KOPT-K1 (cell line): Measurements from ENCODE around the gene MSI2.

Source experiments
- H3K27ac ChIP-seq: fragments of 200-600 bp; sonication (generic); 2 replicates; pipeline ENCODE4 v1.5.1; 2016; ENCODE audit warnings: antibody characterized with exemption, mild to moderate bottlenecking, low read depth, low read length; ENCODE audit not compliant: poor library complexity, severe bottlenecking
- H3K36me3 ChIP-seq: fragments of 200-600 bp; sonication (generic); 2 replicates; pipeline ENCODE4 v1.5.1; 2017; ENCODE audit warnings: antibody characterized with exemption, mild to moderate bottlenecking, low read length, moderate library complexity; ENCODE audit not compliant: insufficient read depth
- H3K9me3 ChIP-seq: fragments of 200-600 bp; sonication (generic); 2 replicates; pipeline ENCODE4 v1.5.1; 2017; ENCODE audit warnings: antibody characterized with exemption, low read length, mild to moderate bottlenecking; ENCODE audit not compliant: insufficient read depth, poor library complexity, severe bottlenecking

Gene MSI2

DNA sequence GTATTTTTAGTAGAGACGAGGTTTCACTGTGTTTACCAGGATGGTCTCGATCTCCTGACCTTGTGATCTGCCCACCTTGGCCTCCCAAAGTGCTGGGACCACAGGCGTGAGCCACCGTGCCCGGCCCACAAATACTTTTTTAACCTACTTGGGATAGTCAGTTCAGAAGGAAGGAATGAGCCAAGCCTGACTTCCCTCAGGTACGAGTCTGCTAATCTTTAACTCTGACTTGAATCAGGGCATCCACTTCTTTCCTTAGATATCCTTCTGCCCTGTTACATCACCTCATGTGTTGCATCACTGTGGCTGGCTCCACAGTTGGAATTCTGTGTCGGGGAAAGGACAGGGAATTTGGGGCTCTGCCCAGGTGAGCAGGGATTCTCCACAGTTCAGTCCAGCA lies 120.8 kb downstream of the MSI2 start:
- Histone ChIP-seq H3K27ac (no peak overlapping the region), H3K9me3 (peaks cover 16% of the 10 kb centered on the region), H3K36me3 (peaks cover 74% of the 10 kb centered on the region)

DNA sequence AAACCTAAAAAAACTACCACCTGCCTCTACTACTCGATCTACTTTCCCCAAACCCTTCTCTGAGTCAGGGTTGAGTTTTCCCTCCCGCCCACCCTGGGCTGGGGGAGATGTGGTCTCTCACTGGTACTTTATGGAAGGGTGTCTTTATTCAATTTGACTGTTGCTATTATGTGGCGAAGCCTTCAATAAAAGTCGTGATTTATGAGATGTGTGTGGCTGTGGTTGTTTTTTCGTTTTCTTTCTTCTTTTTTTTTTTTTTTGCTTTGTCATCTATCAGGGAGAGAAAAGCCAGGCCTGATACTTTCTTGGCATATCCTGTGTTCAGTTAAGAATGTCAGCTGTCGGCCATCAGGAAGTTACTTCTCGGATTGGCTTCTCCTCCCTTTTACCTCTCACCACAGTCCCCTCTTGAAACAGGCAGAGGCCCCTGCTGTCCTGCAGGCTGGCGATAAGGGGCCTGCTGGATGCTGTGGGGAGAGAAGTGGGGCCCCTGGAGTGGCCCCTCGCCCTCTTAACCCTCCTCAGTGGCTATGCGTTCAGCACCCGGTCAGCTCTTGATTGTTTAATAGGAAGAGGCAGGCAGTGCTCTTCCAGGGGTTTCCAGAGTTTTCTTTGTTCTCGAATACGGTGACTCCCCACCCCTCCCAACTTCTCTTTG lies 123.0 kb downstream of the MSI2 start:
- Histone ChIP-seq H3K9me3 (peaks cover 8% of the 10 kb centered on the region), H3K36me3 (peaks cover 66% of the 10 kb centered on the region), H3K27ac (peak overlapping the region; percentile 63)

DNA sequence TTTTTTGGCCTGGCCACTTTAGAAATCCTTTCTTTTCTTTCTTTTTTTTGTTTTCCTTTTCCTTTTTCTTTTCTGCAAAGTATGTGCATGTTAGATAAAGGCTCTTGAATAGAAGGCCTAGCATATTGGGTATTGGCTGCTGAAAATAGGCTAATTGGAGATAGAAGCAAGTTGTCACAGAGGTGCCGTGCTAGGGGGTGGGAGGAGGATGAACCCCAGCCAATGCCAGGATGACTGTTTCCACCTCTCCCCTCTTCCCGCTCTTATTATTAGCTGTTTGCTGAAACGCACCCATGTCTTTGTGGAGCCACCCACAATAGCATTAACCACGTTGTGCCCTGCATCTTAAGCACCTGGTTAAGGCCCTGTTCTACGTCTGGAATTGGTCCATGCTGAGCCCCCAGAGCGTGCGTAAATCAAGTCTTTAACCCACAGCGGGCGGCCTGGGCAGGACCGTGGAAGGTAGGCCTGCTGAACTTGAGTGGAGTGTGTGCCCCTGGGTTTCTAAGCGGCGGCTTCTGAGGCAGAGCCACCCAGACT lies 123.6 kb downstream of the MSI2 start:
- peak overlapping the region; percentile 63 for H3K27ac ChIP-seq
- peaks cover 67% of the 10 kb centered on the region for H3K36me3 ChIP-seq
- peaks cover 10% of the 10 kb centered on the region for H3K9me3 ChIP-seq

DNA sequence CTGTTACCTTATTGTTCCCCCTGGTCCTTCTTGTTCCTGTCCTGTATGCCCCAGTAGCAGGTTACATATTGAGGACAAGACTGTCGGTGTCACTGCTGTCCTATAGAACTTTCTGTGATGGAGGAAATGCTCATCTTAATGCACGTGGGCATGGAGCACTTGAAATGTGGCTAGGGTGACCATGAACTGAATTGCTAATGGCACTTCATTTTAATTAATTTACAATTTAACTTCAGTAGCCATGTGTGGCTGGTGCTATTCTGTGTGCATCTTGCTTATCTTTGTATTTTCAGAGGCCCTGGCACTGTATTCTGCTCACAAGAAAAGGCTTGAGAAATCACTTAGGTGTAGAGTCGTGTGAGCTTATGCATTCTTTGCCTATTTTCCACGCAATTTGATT lies 125.2 kb downstream of the MSI2 start:
- Histone ChIP-seq H3K36me3 (peaks cover 67% of the 10 kb centered on the region), H3K27ac (no peak overlapping the region), H3K9me3 (peaks cover 24% of the 10 kb centered on the region)

DNA sequence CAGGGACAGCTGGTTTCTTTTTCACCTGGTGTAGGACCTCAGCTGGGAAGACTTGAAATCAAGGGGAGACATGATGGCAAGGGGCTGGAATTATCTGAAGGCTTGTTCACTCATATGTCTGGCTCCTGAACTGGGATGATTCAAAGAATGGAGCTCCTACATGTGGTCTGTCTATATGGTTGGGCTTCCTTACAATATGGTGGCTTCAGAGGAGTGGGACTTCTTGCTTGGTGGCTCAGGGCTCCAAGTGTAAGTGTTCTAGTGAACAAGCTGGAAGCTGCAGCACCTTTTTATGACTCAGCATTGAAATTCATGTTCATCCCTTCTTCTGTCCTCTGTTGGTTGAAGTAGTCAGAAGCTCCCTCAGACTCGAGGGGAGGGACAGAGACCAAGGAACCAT lies 127.9 kb downstream of the MSI2 start:
- peaks cover 77% of the 10 kb centered on the region for H3K36me3 ChIP-seq
- no peak overlapping the region for H3K27ac ChIP-seq

DNA sequence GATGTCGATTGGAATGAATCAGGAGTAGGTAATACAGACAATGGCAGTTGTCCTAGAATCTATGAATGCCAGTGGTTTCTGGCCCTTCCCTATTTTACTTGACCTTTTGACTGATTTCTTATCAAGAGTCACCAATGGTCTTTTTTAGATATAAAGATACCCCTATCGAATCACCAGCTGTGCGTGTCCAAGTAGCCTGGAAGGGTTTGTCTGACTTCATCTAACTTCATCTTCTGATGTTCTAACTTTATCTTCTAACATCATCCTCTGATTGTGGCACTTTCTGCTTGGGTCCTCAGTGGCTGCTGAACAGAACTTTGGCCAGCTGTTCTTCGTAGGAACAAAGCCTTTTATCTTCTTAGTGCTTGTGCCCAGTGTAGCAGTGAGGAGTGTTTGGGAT lies 129.7 kb downstream of the MSI2 start:
- Histone ChIP-seq H3K9me3 (peaks cover 41% of the 10 kb centered on the region), H3K27ac (no peak overlapping the region), H3K36me3 (peaks cover 79% of the 10 kb centered on the region)

More for the DNA sequence above, 127.9 kb downstream of the MSI2 start:
- H3K9me3 ChIP-seq: peaks cover 40% of the 10 kb centered on the region

DNA sequence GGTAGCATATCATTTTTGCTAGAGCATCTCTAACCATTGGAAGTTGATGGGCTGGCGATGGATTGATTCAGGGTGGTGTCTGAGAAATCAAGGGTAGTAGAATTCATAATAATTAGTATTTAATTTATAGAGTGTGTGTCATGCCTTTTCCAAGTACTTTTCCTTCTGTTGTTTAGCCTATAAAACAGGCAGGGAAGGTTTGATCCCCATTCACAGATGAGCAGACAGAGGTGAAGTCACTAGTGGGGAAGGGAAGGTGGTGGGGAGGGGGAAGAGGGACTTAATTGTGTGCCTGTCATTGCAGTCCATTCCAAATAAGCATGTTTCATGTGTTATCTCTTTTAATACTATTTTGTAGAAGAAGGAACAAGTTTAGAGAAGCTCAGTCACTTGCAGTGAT lies 131.3 kb downstream of the MSI2 start:
- Histone ChIP-seq H3K36me3 (peaks cover 90% of the 10 kb centered on the region), H3K27ac (no peak overlapping the region), H3K9me3 (peaks cover 57% of the 10 kb centered on the region)

DNA sequence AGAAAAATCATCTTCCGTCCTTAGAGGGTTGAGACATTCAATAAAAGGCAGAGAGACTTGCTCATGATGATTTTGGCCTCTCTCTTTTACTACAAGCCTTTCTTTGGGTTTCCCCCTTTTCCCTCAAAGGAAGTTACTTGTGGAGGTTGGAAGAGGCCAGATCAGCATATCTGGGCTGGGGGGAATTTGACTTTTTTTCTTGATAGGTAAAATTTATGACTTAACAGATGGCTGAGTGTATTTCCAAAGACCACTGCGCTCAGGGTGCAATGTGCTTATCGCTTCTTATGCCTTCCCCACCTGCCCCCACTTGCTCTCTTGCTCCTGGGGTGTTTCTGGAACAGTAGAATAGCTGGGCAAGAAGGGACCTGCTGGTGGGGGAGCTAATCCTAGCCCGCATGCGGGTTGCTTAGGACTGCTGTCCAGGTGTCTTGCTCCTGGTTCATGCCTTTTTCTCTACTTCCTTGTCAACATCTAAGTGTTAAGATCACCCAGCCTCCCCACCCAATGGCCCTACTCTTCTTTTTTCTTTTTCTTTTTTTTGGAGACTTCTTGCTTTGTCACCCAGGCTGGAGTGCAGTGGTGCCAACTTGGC lies 131.9 kb downstream of the MSI2 start:
- H3K27ac ChIP-seq: no peak overlapping the region

DNA sequence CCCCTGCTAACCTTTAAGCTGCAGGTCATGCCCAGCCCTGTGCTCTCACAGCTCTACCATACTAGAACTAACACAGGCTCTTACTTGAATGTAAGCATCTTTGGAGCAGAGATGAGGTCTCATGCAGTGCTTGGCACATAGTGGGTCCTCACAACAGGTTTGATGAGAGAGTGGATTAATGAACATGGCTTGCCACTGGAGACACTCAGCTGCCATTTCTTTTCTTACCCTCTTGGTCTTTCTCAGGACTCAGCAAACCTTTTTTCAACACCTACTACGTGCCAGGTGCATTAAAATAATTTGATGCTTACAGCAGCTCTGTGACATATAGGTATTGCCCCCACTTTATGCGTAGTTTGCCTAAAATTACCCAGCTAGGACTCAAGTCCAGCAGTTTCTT lies 133.2 kb downstream of the MSI2 start:
- Histone ChIP-seq H3K9me3 (peaks cover 63% of the 10 kb centered on the region), H3K36me3 (peaks cover 93% of the 10 kb centered on the region), H3K27ac (peak overlapping the region; percentile 9)

More for the DNA sequence above, 131.9 kb downstream of the MSI2 start:
- H3K36me3 ChIP-seq: peaks cover 91% of the 10 kb centered on the region
- H3K9me3 ChIP-seq: peaks cover 64% of the 10 kb centered on the region

DNA sequence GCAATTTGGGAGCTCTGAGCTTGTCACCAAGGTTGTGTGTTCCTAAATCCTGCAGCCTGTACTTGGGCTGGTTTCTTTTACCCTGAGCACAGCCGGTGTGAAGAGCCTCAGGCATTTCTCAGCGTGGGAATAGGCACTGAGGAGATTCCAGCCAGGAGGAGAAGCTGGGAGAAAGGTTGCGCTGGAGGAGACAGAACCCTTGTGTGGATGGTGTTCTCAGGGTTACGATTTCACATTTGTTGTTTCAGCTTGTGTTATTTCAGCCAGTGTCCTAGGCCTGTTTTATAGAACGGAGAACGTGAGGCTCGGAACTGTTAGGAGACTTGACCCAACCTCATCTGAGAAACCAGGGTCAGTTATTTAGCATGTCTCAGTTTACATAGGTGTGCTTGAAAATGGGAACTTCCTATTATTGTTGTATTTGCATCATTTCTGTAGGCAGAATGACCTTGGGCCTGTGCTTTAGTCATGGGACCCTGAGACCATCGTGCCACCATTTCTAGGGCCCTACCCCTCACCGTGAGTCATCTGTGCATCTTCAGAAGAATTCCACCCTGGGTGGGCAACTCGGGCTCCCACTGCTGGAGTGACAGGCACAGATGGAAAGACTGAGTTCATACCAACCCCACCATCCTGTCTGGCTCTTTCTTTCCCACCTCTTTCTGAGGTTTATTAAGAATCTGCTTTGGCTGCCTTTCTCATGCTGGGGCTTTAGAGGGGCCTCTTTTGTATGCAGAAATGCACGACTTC lies 134.9 kb downstream of the MSI2 start:
- peaks cover 92% of the 10 kb centered on the region for H3K36me3 ChIP-seq
- peaks cover 50% of the 10 kb centered on the region for H3K9me3 ChIP-seq
- no peak overlapping the region for H3K27ac ChIP-seq

DNA sequence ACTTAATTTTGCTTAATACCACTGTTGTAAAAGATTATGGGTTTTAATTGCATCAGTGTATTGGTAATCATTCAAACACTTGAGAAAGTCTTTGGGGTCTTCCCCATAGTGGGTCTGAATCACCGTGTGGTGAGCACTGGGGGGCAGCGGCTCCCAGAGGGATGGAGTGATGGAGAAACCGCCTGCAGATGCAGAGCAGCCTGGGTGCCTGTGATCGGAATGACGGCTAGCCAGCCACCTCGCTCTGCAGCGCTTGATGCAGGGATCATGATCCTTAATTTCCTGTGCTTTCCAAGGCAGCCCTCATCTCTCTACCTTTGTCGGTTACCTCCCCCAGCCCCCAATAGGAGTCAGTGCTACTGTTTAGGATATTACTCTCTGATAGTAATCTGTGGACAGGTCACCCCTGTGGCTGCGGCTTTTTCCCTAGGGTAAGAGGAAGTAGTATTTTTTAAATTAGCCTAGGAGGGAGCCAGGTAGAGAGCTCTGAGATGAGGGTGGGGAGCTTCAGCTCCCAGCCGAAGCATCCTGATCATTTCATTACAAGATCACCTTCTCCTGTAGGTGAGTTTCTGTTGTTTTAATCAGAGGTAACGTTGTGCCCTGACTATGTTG lies 135.6 kb downstream of the MSI2 start:
- peaks cover 43% of the 10 kb centered on the region for H3K9me3 ChIP-seq
- H3K27ac ChIP-seq: no peak overlapping the region
- H3K36me3 ChIP-seq: peaks cover 92% of the 10 kb centered on the region

DNA sequence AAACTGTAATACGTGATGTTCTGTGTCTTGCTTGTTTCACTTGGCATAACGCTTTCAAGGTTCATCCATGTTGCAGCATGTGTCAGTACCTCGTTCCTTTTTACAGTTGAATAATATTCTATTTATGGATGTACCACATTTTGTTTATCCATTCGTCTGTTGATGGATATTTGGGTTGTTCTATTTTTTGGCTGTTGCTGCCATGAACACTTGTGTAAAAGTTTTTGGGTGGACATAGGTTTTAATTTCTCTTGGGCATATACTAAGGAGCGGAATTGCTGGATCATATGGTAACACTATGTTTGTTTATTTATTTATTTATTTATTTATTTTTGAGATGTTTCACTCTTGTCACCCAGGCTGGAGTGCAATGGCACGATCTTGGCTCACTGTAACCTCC lies 137.0 kb downstream of the MSI2 start:
- Histone ChIP-seq H3K27ac (no peak overlapping the region), H3K9me3 (peaks cover 33% of the 10 kb centered on the region), H3K36me3 (peaks cover 86% of the 10 kb centered on the region)

DNA sequence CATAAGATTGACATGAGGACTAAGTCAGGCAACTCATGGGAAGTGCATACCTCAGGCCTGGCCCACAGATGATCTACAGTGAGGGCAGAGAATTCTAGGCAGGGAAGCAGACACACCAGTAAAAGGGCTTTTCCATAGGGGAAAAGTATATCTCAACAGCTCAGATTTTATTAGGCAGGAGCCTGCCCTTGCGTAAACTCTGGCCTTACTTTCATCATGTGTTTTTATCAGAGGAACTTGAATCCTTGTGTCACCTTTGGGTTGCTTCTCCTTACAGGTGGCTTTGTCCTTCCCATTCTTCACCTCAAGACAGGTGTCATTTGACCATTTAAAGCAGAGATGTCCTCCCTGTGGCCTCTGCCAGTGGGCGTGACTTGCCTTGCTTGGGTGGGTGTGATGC lies 138.1 kb downstream of the MSI2 start:
- Histone ChIP-seq H3K9me3 (peaks cover 33% of the 10 kb centered on the region), H3K27ac (no peak overlapping the region), H3K36me3 (peaks cover 82% of the 10 kb centered on the region)

DNA sequence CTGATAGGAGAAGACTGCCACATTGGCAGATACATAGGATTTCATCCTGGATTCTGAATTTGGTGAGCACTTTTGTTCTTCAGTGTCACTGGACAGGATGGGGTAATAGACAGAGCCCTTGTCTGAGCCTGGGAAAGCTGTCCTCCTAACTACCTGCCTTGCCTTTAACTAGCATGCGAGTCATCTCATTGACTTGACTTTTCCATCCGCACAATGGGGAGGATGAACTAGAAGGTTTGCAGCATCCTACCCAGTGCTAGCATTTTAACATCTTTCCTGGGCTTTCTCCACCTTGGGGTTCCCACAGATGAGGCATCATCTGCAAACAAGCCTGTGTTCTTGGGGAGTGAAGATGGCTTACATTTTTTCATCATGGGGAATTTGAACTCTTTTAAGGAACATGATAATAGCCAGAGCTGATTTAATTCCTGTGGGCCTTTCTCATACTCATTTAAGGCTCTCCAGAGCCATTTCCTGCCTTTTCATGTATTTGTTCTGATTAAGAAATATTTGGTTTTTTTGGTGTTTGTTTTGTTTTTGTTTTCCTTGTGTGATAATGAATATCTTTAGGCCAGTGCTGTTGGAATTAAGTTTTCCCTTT lies 139.5 kb downstream of the MSI2 start:
- H3K9me3 ChIP-seq: peaks cover 33% of the 10 kb centered on the region
- H3K36me3 ChIP-seq: peaks cover 70% of the 10 kb centered on the region
- H3K27ac ChIP-seq: peak overlapping the region; percentile 37

DNA sequence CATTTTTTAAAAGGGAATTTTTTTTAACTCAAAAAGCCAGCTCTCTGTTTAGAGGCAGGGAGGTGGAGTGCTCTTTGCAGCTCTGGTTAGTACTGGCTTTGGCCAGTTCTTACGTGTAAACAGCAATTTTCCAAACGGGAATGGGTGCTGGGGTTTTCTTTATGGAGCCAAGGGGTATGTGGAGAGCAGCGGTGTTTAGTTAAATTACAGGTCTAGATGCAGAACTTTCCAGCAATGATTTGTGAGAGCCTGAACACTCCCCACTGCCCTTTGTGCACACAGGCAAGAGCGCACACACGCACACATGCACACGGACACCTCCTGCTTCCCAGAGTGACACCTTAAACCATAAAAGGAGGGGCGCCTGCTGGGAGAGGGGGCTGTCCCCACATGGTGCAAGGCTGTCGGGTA lies 140.2 kb downstream of the MSI2 start:
- H3K36me3 ChIP-seq: peaks cover 70% of the 10 kb centered on the region
- H3K9me3 ChIP-seq: peaks cover 26% of the 10 kb centered on the region
- H3K27ac ChIP-seq: peak overlapping the region; percentile 37
